ENCODE data around the gene CREB1.

DNA sequence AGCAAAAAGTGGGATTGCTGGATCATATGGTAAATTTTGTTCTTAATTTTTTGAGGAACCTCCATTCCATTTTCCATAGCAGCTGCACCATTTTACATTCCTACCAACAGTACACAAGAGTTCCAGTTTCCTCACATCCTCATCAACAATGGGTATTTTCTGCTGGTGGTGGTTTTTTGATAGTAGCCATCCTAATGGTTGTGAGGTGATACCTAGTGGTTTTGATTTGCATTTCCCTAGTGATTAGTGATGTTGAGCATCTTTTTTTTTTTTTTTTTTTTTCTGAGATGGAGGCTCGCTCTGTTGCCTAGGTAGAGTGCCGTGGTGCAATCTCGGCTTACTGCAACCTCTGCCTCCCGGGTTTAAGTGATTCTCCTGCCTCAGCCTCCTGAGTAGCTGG lies 65.0 kb downstream of the CREB1 start:
- no peak for TF ChIP-seq POLR2A (IDR thresholded peaks at IDR 0.05)
- TF ChIP-seq, protein P1, sequence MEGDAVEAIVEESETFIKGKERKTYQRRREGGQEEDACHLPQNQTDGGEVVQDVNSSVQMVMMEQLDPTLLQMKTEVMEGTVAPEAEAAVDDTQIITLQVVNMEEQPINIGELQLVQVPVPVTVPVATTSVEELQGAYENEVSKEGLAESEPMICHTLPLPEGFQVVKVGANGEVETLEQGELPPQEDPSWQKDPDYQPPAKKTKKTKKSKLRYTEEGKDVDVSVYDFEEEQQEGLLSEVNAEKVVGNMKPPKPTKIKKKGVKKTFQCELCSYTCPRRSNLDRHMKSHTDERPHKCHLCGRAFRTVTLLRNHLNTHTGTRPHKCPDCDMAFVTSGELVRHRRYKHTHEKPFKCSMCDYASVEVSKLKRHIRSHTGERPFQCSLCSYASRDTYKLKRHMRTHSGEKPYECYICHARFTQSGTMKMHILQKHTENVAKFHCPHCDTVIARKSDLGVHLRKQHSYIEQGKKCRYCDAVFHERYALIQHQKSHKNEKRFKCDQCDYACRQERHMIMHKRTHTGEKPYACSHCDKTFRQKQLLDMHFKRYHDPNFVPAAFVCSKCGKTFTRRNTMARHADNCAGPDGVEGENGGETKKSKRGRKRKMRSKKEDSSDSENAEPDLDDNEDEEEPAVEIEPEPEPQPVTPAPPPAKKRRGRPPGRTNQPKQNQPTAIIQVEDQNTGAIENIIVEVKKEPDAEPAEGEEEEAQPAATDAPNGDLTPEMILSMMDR (IDR thresholded peaks at IDR 0.05) = no peak
